K562 (cell line): ENCODE results near the gene IL17RC. TPM values are rescaled to one million over a fixed set of nuclear protein-coding genes. Genes with fewer than 3 reads are reported as not detected.

Source experiments
- ATAC-seq: fragments of 200-7000 bp; cut with Tn5 transposase; 3 replicates; pipeline ENCODE4 v1.9.1; 2020; ENCODE audit warnings: moderate library complexity
- BruUV-seq: library from RNA; stranded (reverse); fragments of 400-500 nt; replicated peaks from 2 replicates; lab custom pipeline; 2021; lab: Mats Ljungman, UMichigan
- CTCF ChIA-PET: fragments of 300-600 bp; formaldehyde crosslinking; extraction: SDS; loops from one replicate; lab custom pipeline; 2021; ENCODE audit warnings: low intra/inter-chr PET ratio; lab: Yijun Ruan, JAX
- POLR2A ChIA-PET: fragments of 300-600, 350-650 bp; sonication (Branson Sonifier 250); formaldehyde crosslinking; extraction: SDS; loops from one replicate; lab custom pipeline; 2021; ENCODE audit warnings: antibody characterized with exemption, inconsistent platforms; lab: Yijun Ruan, JAX
- DNase-seq, 4 experiments: peaks; one replicate each; pipeline versions ENCODE4 v3.0.0 to v3.0.0-alpha.2; 2011 to 2018; ENCODE audit warnings: low spot score in 3 of 4, mixed read lengths in 3 of 4; ENCODE audit errors: extremely low read depth in 1 of 4
- FAIRE-seq: peaks from 2 replicates; lab custom pipeline; 2011; peaks lifted over from hg19 to GRCh38; lab: Jason Lieb, UNC
- H2AFZ ChIP-seq: 2 replicates; pipeline ENCODE4 v1.6.0; 2011; ENCODE audit warnings: low read depth, low read length, control low read depth, inconsistent platforms
- H3K27ac ChIP-seq: fragments of 200-600 bp; 3 replicates; pipeline ENCODE4 v1.8.0; 2011; ENCODE audit warnings: low read depth, mild to moderate bottlenecking, control low read depth, inconsistent platforms, low read length, moderate library complexity, mixed read lengths; ENCODE audit errors: extremely low read depth
- H3K27me3 ChIP-seq, 2 experiments: fragments of 300-600 bp in 1 of 2; 2 replicates in 1 of 2; 3 replicates in 1 of 2; pipeline versions ENCODE4 v1.6.0 to v1.8.0; 2011; ENCODE audit warnings: inconsistent platforms in 2 of 2, low read length in 2 of 2, mild to moderate bottlenecking in 1 of 2, mixed read lengths in 1 of 2, moderate library complexity in 1 of 2; ENCODE audit not compliant: control insufficient read depth in 2 of 2, insufficient read depth in 2 of 2
- H3K36me3 ChIP-seq: fragments of 300-600 bp; 3 replicates; pipeline ENCODE4 v1.8.0; 2011; ENCODE audit warnings: mild to moderate bottlenecking, low read length, inconsistent platforms; ENCODE audit not compliant: control insufficient read depth, insufficient read depth
- H3K4me1 ChIP-seq, 2 experiments: fragments of 200-600 bp in 1 of 2; replicated peaks in 1 of 2; 2 replicates in 1 of 2; 3 replicates in 1 of 2; pipeline versions ENCODE4 v1.5.1 to v1.8.0; 2011; ENCODE audit warnings: inconsistent platforms in 2 of 2, low read length in 2 of 2, mild to moderate bottlenecking in 1 of 2, mixed read lengths in 1 of 2, moderate library complexity in 1 of 2; ENCODE audit not compliant: control insufficient read depth in 2 of 2, insufficient read depth in 2 of 2
- H3K4me2 ChIP-seq: 2 replicates; pipeline ENCODE4 v1.6.1; 2011; ENCODE audit warnings: low read length, control low read depth, inconsistent platforms, mixed read lengths; ENCODE audit not compliant: insufficient read depth
- H3K4me3 ChIP-seq: fragments of 200-600 bp; sonication (generic), shearing (Covaris generic); 2 replicates; pipeline ENCODE4 v1.5.1; 2016; ENCODE audit warnings: control low read depth, inconsistent platforms
- H3K79me2 ChIP-seq: fragments of 200-600 bp; 3 replicates; pipeline ENCODE4 v1.8.0; 2011; ENCODE audit warnings: low read length, inconsistent platforms; ENCODE audit not compliant: control insufficient read depth, insufficient read depth
- H3K9ac ChIP-seq, 2 experiments: 2 replicates each; pipeline versions ENCODE4 v1.6.0 to v1.6.1; 2011; ENCODE audit warnings: low read depth in 2 of 2, low read length in 2 of 2, control low read depth in 1 of 2, inconsistent platforms in 1 of 2, mild to moderate bottlenecking in 1 of 2, mixed read lengths in 1 of 2; ENCODE audit not compliant: insufficient read depth in 1 of 2
- H3K9me1 ChIP-seq: one replicate; pipeline ENCODE4 v1.6.0; 2011; ENCODE audit warnings: inconsistent platforms, mild to moderate bottlenecking, low read length, moderate library complexity; ENCODE audit not compliant: control insufficient read depth, insufficient read depth
- H3K9me3 ChIP-seq: replicated peaks from 2 replicates; pipeline ENCODE4 v1.5.1; 2011; ENCODE audit warnings: low read depth, low read length, inconsistent platforms; ENCODE audit not compliant: control insufficient read depth, insufficient read depth
- H4K20me1 ChIP-seq: replicated peaks from 2 replicates; pipeline ENCODE4 v1.6.1; 2011; ENCODE audit warnings: low read length, inconsistent platforms, mixed read lengths; ENCODE audit not compliant: control insufficient read depth, insufficient read depth
- HNRNPK ChIP-seq: fragments of 200-400 bp; formaldehyde crosslinking; IDR thresholded peaks from one replicate; pipeline ENCODE4 v1.6.1; 2018; ENCODE audit warnings: mild to moderate bottlenecking, low read depth, low read length; ENCODE audit not compliant: poor library complexity, severe bottlenecking
- TFAM ChIP-seq: fragments of 250-450 bp; sonication (Bioruptor Pico); conservative IDR thresholded peaks from 2 replicates; pipeline ENCODE4 v1.5.0; 2021; ENCODE audit warnings: mild to moderate bottlenecking, moderate library complexity
- ZNF696 ChIP-seq: fragments of 250-450 bp; sonication (Bioruptor Pico); conservative IDR thresholded peaks from 2 replicates; pipeline ENCODE4 v1.4.0; 2020; ENCODE audit warnings: mild to moderate bottlenecking, moderate library complexity
- WGBS: fragments of 100-300 bp; shearing (Covaris generic); methylation state at CpG from one replicate; pipeline ENCODE4 v1.1.6; 2016; ENCODE audit warnings: low coverage, mixed read lengths; ENCODE audit not compliant: insufficient coverage; ENCODE audit errors: missing lambda C conversion rate; 5-methylcytosine and 5-hydroxymethylcytosine counted together
- in situ Hi-C: fragments of 300-500 bp; cut with MboI; formaldehyde crosslinking; loops from 4 replicates; pipeline ENCODE4 v1.15.0; 2018; ENCODE audit warnings: inconsistent platforms, mixed read lengths
- intact Hi-C: fragments of 100-400 bp; cut with micrococcal nuclease; formaldehyde crosslinking; loops from 2 replicates; pipeline ENCODE4 v1.14.2; 2022
- polyA plus RNA-seq, 8 experiments: library from polyadenylated mRNA; depleted of rRNA in 4 of 8; stranded (reverse) in 5 of 8; unstranded in 3 of 8; fragments of >200 nt; fragmentation: Nextera tagmentation in 2 of 8; fragmentation: Illumina TruSeq in 1 of 8; extraction: Ambion mirVana in 2 of 8; extraction: Trizol in 1 of 8; gene quantifications; 2 replicates each; pipeline versions ENCODE4 v1.2.1 to v1.2.3, GENCODE V29; 2011 to 2014; ENCODE audit warnings: inconsistent platforms in 1 of 8, missing spikeins in 1 of 8
- total RNA-seq, 7 experiments: library from RNA; depleted of rRNA in 6 of 7; stranded (reverse); fragments of >200 nt in 6 of 7; fragmentation: Illumina TruSeq in 2 of 7; extraction: Trizol in 2 of 7; gene quantifications; 2 replicates each; pipeline versions ENCODE4 v1.2.1 to v1.2.3, GENCODE V29; 2011 to 2021; ENCODE audit warnings: low replicate concordance in 1 of 7

Gene IL17RC
- total and polyA plus RNA-seq, 9 of the 15 experiments (the other 6 are each of a cell fraction or from before 2014, with no cell fraction given): 0.15 to 11.4 (median 7.1) TPM; not detected in 1

DNA sequence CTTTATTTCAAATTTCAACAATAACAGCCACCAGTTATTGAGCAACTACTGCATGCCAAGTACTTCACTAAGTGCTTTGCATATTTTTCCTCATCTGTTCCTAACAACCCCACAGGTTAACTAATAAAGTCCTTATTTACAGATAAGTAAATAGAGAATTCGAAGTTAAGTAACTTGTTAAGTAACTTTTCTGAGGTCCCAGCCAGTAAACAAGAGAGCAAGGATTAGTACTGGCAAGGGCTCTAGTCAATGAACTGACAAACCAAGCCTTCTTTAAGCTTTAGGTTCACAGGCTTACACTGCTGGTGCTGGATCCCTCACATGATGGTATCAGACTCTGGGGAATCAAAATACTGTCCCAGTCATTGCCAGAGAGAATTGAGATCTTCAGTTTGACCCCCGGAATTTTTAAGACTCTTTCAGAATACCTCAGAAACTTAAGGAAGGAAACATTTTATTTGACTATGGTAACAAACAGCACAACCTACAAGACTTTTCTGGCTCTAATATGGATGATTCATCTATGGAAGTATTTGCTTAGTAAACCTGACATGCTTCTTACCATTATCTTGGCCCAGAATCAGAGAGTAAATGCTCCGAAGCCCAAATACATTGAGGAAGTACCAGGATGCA lies 53.2 kb downstream of the IL17RC start:
- no peak overlapping the region for H3K27ac ChIP-seq
- peaks cover 2% of the 10 kb centered on the region for H3K79me2 ChIP-seq
- intact Hi-C loops (no loop called here), in situ Hi-C loops (no loop called here)
- no peaks in the 10 kb centered on the region for H4K20me1 ChIP-seq
- no peak for FAIRE-seq
- H2AFZ ChIP-seq: no peak overlapping the region
- ATAC-seq: no peak
- no peaks in the 10 kb centered on the region for H3K9me3 ChIP-seq
- WGBS: 90% methylated on average over 3 of the region's 3 CpGs
- H3K9me1 ChIP-seq: no peaks in the 10 kb centered on the region
- BruUV-seq: no TSS peak
- no peak for TF ChIP-seq HNRNPK
- no peak for TF ChIP-seq TFAM (CRISPR knock-in tag)
- TF ChIP-seq ZNF696 (CRISPR knock-in tag): no peak
- no peak for DNase-seq
- POLR2A ChIA-PET: interaction anchor here (7.2 kb wide), 1 partner anchor 8 kb away, joined by 53 read pairs; no protein-coding TSS in a partner anchor
- H3K4me3 ChIP-seq: no peak overlapping the region
- CTCF ChIA-PET: interaction anchor here (0.6 kb wide), 1 partner anchor 254 kb away, joined by 4 read pairs; no protein-coding TSS in a partner anchor
- no peak overlapping the region for H3K9ac ChIP-seq
- H3K36me3 ChIP-seq: peaks cover 83% of the 10 kb centered on the region
- no peaks in the 10 kb centered on the region for H3K4me1 ChIP-seq
- no peak overlapping the region for H3K4me2 ChIP-seq
- no peaks in the 10 kb centered on the region for H3K27me3 ChIP-seq
